Fibroblast of skin of back (primary cell): ENCODE data around the gene PLCB2.
A peak's percentile ranks its signal among the peaks of the same experiment; 100 is the strongest.

Experiments used
- DNase-seq: peaks from one replicate; pipeline ENCODE4 v3.0.0-alpha.2; 2013

PLCB2 gene

GRCh38 chr15:40323953-40324937 lies 16.5 kb upstream of the PLCB2 start:
- no peak for DNase-seq

GRCh38 chr15:40323239-40323952 lies 15.7 kb upstream of the PLCB2 start, which contains the start of gene INAFM2:
Gene INAFM2, plus strand, starts transcription at chr15:40323692. Its CDS starts 364 bp downstream, at chr15:40324056.
- DNase-seq = peak; percentile 96

DNA sequence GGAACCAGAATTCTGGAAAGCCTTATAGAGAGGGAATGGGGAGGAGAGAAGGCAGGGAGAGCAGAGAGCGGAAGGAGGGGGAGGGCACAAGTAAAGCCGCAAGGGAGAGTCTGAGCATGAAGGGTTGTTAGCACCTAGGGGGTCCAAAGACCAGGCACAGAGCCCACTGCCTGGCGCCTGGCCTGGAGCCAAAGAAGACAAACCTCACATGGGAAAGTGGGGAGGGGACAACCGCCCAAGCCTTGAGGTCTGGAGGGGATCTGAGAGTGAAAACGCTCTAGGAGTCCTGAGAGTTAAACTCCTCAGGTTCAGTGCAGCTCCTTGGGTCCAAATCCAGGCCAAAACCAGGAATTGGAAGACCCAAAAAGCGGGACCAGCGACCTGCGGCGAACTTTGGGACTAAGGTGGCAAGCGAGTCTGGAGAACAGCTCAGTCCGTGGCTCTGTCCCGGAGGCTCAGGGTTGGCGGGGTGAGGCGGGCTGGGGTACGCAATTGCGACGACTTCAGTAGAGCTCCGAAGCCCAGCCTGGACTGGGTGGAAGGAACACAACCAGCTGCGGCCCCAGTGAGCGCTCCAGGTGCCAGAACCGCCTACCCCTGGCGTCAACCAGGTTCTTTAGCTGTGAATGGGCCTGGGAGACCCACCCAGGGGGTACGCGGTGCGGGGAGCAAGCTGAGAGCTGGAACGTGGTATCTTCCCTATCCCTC lies 14.9 kb upstream of the PLCB2 start:
- peak; percentile 81 for DNase-seq

DNA sequence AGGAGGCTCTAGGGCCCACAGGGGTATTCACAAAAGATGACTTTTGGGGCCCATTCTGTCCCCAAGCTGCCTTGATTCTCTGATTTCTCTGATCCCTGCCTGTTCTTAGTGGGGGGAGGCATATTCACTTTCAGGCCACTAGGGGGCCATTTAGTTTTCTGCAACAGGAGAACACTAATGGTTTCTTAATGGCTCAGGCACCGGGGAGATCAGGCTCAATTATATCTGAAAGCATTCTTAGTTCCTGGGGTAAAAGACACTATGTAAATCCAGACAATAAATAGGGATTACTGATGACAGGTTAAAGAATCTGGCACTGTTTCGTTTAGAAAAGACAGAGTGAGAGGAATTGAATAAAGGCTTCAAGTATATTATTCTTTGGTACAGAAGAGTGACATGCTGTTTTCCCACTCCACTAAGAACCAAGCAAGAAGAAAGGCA lies 13.2 kb upstream of the PLCB2 start:
- DNase-seq = peak; percentile 68

GRCh38 chr15:40320409-40320808 lies 12.7 kb upstream of the PLCB2 start:
- DNase-seq = no peak

GRCh38 chr15:40317580-40317979 lies 9.8 kb upstream of the PLCB2 start:
- DNase-seq = no peak

GRCh38 chr15:40316931-40317330 lies 9.2 kb upstream of the PLCB2 start:
- DNase-seq = no peak

DNA sequence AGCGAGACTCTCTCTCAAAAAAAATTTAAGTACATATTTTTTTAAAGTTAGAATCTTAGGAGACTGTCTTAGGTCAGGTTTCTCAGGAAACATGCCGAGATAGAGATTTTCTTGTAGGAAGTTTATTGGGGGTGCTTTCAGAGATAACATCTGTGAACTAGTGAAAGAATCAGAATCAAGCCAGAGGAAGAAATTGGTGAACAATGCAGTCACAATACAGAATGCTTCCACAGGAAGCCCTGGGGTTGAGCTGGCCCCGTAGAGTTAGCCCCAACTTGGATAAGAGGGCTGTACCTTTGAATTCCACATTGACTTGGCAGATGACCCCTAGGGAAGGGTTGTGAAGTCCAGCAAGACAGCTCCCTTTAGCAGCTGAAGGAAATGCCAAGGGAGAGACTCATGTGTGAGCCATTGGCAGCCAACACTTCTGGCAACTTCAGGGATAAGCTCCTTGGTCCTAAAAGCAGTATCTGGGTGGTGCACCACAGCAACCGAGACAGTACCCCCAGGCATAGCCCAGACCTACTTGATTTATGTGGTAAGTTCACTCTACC lies 7.1 kb upstream of the PLCB2 start:
- DNase-seq = peak; percentile 71

DNA sequence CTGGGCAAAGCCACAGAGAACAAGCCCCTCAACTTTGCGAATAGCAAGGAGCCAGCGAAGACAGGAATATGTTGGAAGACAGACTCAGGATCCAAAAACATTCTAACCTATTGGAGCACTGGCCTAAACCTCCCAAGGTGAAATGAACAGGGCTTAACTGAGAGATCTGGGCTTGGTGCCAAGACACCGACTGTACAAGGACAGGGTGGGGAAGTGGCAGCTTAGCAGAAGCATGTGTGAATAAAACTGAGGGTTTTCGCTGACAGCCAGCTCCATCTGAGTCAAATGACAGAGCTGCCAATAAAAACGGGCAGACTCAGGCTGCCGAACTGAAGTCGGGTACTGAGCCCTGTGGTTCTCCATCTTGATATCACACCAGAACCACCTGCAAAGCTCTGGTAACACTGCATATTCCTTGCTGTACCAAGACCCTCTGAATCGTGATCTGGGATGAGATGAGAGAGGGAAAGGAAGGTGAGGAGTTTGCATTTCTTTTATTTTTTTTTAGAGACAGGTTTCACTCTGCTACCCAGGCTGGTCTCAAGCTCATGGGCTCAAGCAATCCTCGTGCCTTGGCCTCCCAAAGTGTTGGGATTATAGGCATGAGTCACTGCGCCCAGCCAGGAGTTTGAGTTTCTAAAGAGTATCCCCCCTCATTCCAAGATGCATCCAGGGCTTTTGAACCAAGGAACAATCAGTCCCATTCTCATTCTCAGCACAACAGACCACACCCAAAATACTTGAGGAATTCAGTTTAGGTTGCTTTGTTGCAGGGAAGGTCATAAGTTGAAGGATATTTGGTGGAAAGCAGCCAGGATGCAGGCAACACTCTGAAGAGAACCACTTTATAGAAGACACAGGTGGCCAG lies 6.0 kb upstream of the PLCB2 start:
- peak; percentile 59 for DNase-seq

GRCh38 chr15:40312370-40313158 lies 4.8 kb upstream of the PLCB2 start:
- no peak for DNase-seq

DNA sequence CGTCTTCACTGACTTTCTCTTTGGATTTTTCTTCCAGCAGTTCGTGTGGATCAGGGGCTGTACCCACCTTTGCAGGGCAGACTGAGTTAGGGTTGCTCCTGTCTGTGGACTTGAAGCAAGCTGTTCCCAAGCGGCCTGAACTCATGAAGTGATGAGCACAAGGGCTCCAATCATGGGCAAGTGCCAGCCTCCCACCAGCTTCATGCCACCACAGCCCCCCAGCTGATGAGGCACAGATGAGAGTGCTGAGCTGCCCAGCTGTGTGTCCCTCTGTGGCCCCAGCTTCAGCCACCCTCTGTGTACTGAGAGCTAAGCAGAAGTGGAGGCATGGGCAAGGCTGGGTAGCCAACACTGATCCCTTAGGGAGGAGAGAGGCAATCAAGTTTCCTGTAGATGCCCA lies 3.3 kb upstream of the PLCB2 start:
- no peak for DNase-seq

- DNase-seq = no peak
Observed at GRCh38 chr15:40310001-40310959, 2.5 kb upstream of the PLCB2 start.

- DNase-seq = no peak
Observed at GRCh38 chr15:40309344-40309862, 1.7 kb upstream of the PLCB2 start.

GRCh38 chr15:40306908-40307307 lies 827 bp downstream of the PLCB2 start:
- no peak for DNase-seq

GRCh38 chr15:40306371-40306770 lies 1.4 kb downstream of the PLCB2 start:
- DNase-seq = no peak

- DNase-seq = no peak
Observed at GRCh38 chr15:40305281-40305680, 2.5 kb downstream of the PLCB2 start.

DNA sequence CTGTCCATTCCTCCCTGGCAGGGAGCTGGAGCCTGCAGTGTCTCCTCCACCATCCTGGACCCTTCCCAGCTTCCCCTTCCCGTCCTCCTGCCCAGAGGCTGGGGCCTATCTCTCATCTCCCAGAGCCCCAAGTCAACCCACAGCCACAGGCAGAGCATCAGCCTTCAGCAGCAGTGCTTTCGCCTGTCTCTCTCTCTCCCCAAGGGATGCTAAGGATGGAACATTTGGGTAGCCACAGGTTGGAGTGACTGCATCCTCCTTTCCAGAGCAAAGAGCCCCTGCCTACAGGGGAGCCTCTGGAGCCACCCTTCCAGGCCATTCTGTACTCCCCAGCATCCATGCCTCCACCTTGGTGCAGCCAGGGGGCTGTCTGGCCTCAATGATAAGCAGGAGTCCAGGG lies 4.2 kb downstream of the PLCB2 start:
- DNase-seq = no peak

GRCh38 chr15:40302981-40303380 lies 4.8 kb downstream of the PLCB2 start:
- DNase-seq = no peak

- DNase-seq = no peak
Observed at GRCh38 chr15:40302288-40302886, 5.3 kb downstream of the PLCB2 start.
